Stimulated activated CD8-positive, alpha-beta memory T cell treated with anti-CD3 and anti-CD28 coated beads, Interleukin-7, amount 100 ng/mL, for 1 hour (primary cell): ENCODE data around the gene TM4SF1.

ENCODE experiments used
- DNase-seq, 2 donors: peaks; one replicate each; pipeline ENCODE4 v3.0.0-alpha.2; 2020; ENCODE audit warnings: low read depth in 2 of 2

Gene TM4SF1

GRCh38 chr3:149375501-149376196 is 1.8 kb downstream of the TM4SF1 start:
- no peak for DNase-seq

GRCh38 chr3:149374793-149375500 is 2.5 kb downstream of the TM4SF1 start:
- DNase-seq: no peak

- DNase-seq: no peak
These were observed 3.1 kb downstream of the TM4SF1 start for GRCh38 chr3:149374391-149374790.

GRCh38 chr3:149373235-149374125 is 4.0 kb downstream of the TM4SF1 start:
- no peak for DNase-seq

GRCh38 chr3:149371723-149372114 is 5.7 kb downstream of the TM4SF1 start:
- DNase-seq: no peak

GRCh38 chr3:149371001-149371722 is 6.3 kb downstream of the TM4SF1 start:
- DNase-seq: no peak

- no peak for DNase-seq
These were observed 7.2 kb downstream of the TM4SF1 start for GRCh38 chr3:149369991-149370866.

GRCh38 chr3:149368674-149369497 is 8.6 kb downstream of the TM4SF1 start:
- no peak for DNase-seq

GRCh38 chr3:149368201-149368673 is 9.2 kb downstream of the TM4SF1 start:
- no peak for DNase-seq

- DNase-seq: no peak
These were observed 10.3 kb downstream of the TM4SF1 start for GRCh38 chr3:149366941-149367840.

GRCh38 chr3:149366031-149366430 is 11.4 kb downstream of the TM4SF1 start:
- no peak for DNase-seq

GRCh38 chr3:149364624-149365023 is 12.8 kb downstream of the TM4SF1 start:
- no peak for DNase-seq

GRCh38 chr3:149363053-149363452 is 14.4 kb downstream of the TM4SF1 start:
- no peak for DNase-seq

GRCh38 chr3:149362366-149362765 is 15.1 kb downstream of the TM4SF1 start:
- no peak for DNase-seq

- no peak for DNase-seq
These were observed 20.8 kb downstream of the TM4SF1 start for GRCh38 chr3:149356630-149357029.

GRCh38 chr3:149356044-149356592 is 21.3 kb downstream of the TM4SF1 start:
- DNase-seq: no peak

- no peak for DNase-seq
These were observed 23.8 kb downstream of the TM4SF1 start for GRCh38 chr3:149353581-149354184.

- DNase-seq: no peak
These were observed 24.9 kb downstream of the TM4SF1 start for GRCh38 chr3:149352556-149352955.
